Limb (tissue), 2 donors: ENCODE measurements around the gene OR6N1.

Experiments used
- DNase-seq, 2 donors: peaks; one replicate each; pipeline ENCODE4 v3.0.0-alpha.2; 2016; ENCODE audit errors: extremely low spot score in 2 of 2

Gene OR6N1

GRCh38 chr1:158771950-158772866 is at the start of gene OR6N1:
Gene OR6N1 (minus strand): TSS chr1:158772195. CDS start chr1:158766682, 5,513 bp downstream.
- no peak for DNase-seq

GRCh38 chr1:158821723-158822122 is 49.7 kb upstream of the OR6N1 start:
- DNase-seq, result no peak

GRCh38 chr1:158819461-158820443 is 47.8 kb upstream of the OR6N1 start:
- no peak for DNase-seq

GRCh38 chr1:158818975-158819431 is 47.0 kb upstream of the OR6N1 start:
- no peak for DNase-seq

- no peak for DNase-seq
These were observed 46.6 kb upstream of the OR6N1 start for GRCh38 chr1:158818560-158818959.

GRCh38 chr1:158814970-158815369 is 43.0 kb upstream of the OR6N1 start:
- no peak for DNase-seq

GRCh38 chr1:158813164-158813563 is 41.2 kb upstream of the OR6N1 start:
- no peak for DNase-seq

GRCh38 chr1:158812336-158812735 is 40.3 kb upstream of the OR6N1 start:
- DNase-seq, result no peak

- no peak for DNase-seq
These were observed 38.3 kb upstream of the OR6N1 start for GRCh38 chr1:158810311-158810710.

- DNase-seq, result no peak
These were observed 37.9 kb upstream of the OR6N1 start for GRCh38 chr1:158809862-158810261.

GRCh38 chr1:158809256-158809655 is 37.3 kb upstream of the OR6N1 start:
- DNase-seq, result no peak

- DNase-seq, result peak in 1 of 2 donors; percentile 2
These were observed 35.0 kb upstream of the OR6N1 start for GRCh38 chr1:158806916-158807536.

- DNase-seq, result no peak
These were observed 31.7 kb upstream of the OR6N1 start for GRCh38 chr1:158803678-158804077.

GRCh38 chr1:158801396-158801795 is 29.4 kb upstream of the OR6N1 start:
- no peak for DNase-seq

GRCh38 chr1:158800526-158800925 is 28.5 kb upstream of the OR6N1 start:
- no peak for DNase-seq

GRCh38 chr1:158799689-158800088 is 27.7 kb upstream of the OR6N1 start:
- DNase-seq, result no peak

- DNase-seq, result no peak
These were observed 26.5 kb upstream of the OR6N1 start for GRCh38 chr1:158798531-158798930.

- DNase-seq, result no peak
These were observed 22.3 kb upstream of the OR6N1 start for GRCh38 chr1:158794247-158794646.

GRCh38 chr1:158793604-158794003 is 21.6 kb upstream of the OR6N1 start:
- no peak for DNase-seq

- DNase-seq, result no peak
These were observed 9.1 kb upstream of the OR6N1 start, which contains the start of gene OR6N2 for GRCh38 chr1:158781104-158781503. Gene OR6N2 (minus strand): TSS chr1:158781204. CDS start chr1:158777635, 3,569 bp downstream.

GRCh38 chr1:158754420-158754819 is 17.6 kb downstream of the OR6N1 start, which contains the start of gene OR6K6:
Gene OR6K6 (plus strand): TSS chr1:158754720. CDS start chr1:158754888, 168 bp downstream.
- no peak for DNase-seq
